Stimulated activated CD8-positive, alpha-beta memory T cell treated with anti-CD3 and anti-CD28 coated beads, Interleukin-15, amount 100 ng/mL, for 4 hours (primary cell): ENCODE results near the gene PGPEP1.
"Not testable (repeated sequence)": the region's sequence is repeated elsewhere in the genome, so short reads cannot be mapped to it uniquely, and the experiment has no call there.

Experiments
- DNase-seq, 2 donors: peaks; one replicate each; pipeline ENCODE4 v3.0.0-alpha.2; 2020; ENCODE audit warnings: low read depth in 2 of 2

PGPEP1 gene

DNA sequence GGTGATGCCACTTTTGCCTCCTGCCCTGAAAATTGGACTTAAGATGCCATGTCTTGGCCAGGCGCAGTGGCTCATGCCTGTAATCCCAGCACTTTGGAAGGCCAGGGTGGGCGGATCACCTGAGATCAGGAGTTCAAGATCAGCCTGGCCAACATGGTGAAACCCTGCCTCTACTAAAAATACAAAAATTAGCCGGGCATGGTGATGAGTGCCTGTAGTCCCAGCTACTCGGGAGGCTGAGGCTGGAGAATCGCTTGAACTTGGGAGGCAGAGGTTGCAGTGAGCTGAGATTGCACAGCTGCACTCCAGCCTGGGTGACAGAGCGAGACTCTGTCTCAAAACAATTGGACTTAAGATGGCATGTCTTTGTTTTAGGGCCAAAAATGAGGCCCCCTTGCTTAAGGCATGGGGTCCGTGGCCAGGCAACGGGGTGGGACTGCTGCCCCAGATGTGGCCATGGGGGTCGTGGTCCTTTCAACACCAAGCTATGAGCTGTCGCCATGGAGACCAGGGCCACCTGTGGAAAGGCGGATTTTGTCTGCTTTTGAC lies 24.0 kb downstream of the PGPEP1 start:
- DNase-seq, result not testable (repeated sequence)

DNA sequence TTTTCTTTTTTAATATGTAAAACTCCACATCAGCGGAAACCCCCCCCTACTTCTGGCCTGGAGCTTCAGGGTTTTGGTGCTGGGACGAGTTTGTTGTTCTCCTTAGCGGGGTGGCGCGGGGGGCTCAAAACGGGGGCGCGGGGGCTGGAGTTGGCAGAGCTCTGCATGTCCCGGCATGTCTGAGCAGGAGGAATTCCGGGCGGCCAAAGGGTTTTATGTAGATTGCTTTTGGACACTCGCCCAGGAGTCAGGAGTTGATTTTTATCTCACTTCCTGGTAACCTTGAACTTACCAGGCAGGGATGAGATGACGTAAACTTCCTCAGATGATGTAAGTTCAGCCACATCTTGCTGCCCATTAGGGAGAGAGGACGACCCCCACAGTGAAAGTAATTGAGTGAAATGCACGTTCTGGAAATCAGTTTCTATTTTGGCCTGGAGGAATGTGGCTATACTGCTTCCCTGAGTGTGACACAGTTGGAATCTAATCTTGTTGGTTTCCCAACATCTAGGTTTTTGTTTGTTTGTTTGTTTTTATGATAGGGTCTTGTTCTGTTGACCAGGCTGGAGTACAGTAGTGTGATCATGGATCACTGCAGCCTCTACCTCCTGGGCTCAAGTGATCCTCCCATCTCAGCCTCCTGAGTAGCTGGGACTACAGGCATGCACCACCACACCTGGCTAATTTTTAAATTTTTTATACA lies 24.6 kb downstream of the PGPEP1 start:
- DNase-seq, result no peak

GRCh38 chr19:18366021-18366435 lies 25.6 kb downstream of the PGPEP1 start:
- DNase-seq, result no peak

- DNase-seq, result no peak
Observed at GRCh38 chr19:18368504-18369222, 28.3 kb downstream of the PGPEP1 start.

DNA sequence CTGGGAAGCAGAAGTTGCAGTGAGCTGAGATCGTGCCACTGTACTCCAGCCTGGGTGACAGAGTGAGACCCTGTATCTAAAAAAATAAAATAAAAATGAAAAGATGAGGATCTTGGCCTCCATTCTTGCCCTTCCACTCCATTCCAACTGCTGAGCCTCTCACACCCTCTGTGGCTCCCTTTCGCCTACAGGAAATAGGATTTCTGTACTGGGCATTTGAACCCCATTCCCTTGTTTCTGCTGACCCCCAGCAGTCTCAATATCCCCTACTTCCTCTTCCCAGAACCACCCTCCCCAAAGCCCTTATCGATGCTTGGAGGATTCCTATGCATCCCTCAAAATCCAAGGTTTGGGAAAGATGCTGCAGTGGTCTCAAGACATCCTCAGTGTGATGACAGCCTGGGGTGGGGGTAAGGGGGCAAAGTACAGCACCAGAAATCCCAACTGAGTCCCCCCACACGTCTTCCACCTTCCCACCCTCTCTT lies 33.1 kb downstream of the PGPEP1 start:
- DNase-seq, result no peak

DNA sequence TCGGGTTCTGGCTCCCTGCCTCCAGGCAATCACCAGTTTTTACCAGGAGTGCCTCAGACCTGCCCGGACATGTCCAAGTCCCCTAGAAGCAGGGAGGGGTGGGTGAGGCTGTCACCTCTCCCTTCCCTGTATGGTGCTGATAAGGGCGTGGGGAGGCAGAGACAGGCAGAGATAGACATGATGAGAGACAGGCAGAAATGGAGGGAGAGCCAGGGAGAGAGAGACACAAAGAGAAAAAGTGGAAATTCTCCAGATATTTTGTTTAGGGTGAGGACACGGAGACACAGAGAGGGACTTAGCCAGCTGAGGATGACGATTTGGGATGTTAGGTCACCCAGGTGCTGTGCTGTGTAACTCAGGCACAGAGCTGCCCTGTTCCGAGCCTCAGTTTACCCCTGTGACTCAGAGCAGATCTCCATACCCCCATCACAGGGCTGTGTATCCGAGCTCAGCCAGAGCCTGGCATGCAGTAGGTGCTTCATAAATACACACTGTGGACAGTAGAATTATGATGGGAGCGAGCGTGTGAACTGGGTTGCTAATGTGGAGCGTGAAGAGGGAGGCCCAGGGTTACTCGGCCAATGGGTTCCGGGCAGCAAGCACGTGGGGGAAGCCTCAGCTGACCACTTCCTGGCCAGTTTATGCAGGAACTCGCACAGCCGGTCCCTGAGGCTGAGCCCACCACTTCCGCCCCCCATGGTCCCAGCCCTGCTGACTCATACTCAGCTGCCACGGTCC lies 33.7 kb downstream of the PGPEP1 start:
- peak; percentile 24 to 50 for DNase-seq

DNA sequence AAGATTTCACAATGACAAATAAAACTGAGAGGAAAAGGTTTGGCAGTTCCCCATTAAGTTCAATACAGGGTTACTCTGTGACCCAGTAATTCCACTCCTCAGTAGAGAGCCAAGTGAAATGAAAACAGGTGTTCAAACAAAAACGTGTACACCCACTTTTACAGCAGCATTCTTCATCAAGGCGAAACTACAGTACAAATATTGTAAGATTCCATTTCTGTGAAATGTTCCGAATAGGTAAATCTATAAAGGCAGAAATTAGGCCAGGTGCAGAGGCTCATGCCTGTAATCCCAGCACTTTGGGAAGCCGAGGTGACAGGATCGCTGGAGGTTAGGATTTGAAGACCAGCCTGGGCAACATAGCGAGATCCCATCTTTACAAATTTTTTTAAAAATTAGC lies 36.6 kb downstream of the PGPEP1 start:
- DNase-seq, result no peak

DNA sequence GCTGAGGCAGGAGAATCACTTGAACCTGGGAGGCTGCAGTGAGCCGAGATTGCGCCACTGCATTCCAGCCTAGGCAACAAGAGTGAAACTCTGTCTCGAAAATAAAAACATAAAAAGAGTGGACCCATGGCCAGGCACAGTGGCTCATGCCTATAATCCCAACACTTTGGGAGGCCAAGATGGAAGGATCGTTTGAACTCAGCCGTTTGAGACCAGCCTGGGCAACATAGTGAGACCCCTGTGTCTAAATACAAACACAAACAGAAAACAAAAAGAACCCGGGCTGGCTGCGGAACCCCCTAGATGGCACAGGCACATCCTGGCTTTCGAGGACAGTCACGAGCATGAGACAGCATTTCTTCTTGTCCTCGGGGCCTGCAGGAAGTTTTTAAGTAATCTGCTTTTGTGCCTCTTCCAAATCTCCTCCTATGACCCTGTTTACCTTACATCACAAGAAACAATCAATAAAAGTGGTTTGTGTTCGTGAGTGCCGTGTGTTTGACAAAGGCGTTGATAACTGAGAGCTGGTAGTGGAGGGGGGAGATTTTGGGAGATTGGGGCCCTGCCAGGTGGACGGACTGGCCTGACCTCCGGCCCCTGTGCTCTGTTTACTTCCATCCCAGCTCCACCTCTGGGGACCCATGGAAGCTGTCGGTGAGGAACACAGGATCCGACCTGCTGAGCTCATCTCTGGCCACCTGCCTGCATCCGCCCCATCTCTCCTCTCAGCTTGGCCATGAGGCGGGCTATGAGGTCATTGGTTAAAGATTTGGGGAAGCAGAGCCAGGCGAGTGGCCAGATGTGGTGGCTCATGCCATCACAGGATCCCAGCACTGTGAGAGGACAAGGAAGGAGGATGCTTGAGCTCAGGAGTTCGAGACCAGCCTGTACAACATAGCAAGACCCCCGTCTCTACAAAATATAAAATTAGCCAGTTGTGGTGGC lies 39.7 kb downstream of the PGPEP1 start:
- DNase-seq, result no peak

DNA sequence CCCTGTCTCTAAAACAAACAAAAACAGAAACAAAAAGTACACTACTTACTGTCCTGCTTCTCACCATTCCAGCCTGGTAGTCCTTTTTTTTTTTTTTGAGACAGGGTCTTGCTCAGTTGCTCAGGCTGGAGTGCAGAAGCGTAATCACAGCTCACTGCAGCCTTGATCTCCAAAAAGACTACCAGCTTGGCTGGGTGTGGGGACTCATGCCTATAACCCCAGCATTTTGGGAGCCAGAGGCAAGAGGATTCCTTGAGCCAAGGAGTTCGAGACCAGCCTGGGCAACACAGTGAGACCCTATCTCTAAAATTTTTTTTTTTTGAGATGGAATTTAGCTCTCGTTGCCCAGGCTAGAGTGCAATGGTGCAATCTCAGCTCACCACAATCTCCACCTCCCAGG lies 40.4 kb downstream of the PGPEP1 start:
- no peak for DNase-seq

- DNase-seq, result not testable (repeated sequence)
Observed at GRCh38 chr19:18383622-18384021, 43.2 kb downstream of the PGPEP1 start.

DNA sequence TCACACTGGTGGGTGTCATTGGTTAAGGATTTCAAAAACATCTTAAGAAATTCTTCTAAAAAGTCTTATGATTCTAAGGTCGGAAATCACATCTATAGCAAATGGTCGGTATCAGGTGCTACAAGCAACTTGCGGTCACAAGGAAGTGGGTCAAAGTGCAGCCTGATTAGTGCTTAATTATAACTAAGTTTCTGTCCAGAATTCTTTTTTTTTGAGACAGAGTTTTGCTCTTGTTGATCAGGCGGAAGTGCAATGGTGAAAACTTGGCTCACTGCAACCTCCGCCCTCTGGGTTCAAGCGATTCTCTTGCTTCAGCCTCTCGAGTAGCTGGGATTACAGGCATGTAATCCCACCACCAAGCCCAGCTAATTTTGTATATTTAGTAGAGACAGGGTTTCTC lies 44.4 kb downstream of the PGPEP1 start:
- DNase-seq, result no peak

DNA sequence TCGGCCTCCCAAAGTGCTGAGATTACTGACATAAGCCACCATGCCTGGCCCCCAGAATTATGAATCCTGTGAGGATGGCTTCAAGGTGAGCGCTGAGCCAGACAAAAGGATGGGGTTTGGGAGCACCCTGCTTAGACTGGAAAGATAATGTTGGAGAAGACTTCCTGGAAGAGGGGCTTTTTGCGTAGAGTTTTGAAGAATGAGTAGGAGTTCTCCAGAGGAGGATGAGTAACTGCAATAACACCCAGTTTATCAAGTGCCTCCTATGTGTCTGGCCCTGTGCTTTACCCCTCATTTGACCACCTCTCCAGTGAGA lies 44.9 kb downstream of the PGPEP1 start:
- DNase-seq, result no peak

DNA sequence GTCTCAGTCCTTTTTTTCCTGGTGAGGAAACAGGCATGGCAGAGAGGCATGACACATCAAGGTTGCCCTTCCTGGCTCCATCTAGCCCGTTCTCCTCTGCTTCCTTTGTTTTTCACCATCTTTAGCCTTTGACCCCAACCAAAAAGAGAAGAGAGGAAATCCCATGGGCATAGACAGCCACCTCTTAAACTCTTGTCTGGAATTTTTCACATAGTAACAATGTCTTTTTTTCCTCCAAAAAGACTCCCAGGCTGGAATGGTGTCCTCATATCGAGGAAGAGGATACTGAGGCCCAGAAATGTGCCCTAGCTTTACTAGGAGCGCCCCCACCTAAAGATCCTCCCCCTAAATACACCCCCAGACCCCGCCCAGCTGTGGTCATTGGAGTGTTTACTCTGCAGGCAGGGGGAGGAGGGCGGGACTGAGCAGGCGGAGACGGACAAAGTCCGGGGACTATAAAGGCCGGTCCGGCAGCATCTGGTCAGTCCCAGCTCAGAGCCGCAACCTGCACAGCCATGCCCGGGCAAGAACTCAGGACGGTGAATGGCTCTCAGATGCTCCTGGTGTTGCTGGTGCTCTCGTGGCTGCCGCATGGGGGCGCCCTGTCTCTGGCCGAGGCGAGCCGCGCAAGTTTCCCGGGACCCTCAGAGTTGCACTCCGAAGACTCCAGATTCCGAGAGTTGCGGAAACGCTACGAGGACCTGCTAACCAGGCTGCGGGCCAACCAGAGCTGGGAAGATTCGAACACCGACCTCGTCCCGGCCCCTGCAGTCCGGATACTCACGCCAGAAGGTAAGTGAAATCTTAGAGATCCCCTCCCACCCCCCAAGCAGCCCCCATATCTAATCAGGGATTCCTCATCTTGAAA lies 45.5 kb downstream of the PGPEP1 start, which contains the start of gene GDF15:
TSS of gene GDF15 (plus strand) at position 484 of the 868 bp plus-strand sequence. CDS start at position 516, 32 bp downstream.
- DNase-seq, result no peak

DNA sequence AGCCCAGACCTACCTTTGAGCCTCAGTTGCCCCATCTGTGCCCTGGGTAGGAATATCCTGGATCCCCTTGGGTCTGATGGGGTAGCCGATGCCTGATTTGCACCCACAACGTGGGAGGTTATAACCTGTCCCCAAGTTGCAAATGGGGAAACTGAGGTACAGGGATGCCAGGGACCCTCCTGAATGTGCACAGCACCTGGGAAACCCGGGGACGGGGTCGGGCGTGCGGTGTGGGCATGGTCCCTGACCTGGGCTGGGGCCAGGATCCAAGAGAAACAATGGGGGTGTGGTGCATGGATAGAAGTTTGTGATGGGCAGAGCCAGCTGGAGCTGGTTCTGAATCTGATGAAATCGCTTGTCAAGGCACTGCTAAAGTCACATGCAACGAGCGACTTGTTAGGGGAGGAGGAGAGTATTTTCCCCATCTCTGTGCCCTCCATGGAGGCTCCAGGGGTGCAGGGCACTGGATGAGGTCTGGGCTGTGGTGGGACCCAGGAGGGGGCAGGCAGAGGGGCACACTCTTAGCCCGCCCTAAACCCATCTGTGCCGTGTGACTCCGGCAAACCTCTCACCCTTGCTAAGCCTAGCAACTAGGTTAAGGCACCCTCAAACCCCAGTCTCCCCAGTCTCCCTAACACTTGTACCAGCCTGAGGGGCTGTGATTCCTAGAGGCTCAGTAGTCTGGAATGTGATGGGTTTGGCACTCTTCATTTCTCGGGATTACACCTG lies 46.3 kb downstream of the PGPEP1 start:
- DNase-seq, result no peak

- DNase-seq, result peak; percentile 43 to 59
Observed at GRCh38 chr19:18388100-18388959, 47.9 kb downstream of the PGPEP1 start.

GRCh38 chr19:18388960-18389725 lies 48.7 kb downstream of the PGPEP1 start:
- DNase-seq, result no peak

- DNase-seq, result no peak
Observed at GRCh38 chr19:18389726-18390064, 49.3 kb downstream of the PGPEP1 start.
